ENCODE data around the gene STON2.

The STON2 gene

GRCh38 chr14:81342850-81343580 lies 57.1 kb downstream of the STON2 start:
- no peak overlapping the region for H3K4me3 ChIP-seq (replicated peaks; ENCODE audit: low read depth, low read length)
- TF ChIP-seq CTCF (IDR thresholded peaks at IDR 0.05; ENCODE audit: low read length, missing control alignments): no peak
- no peak for DNase-seq (ENCODE audit: low read depth)

GRCh38 chr14:81341781-81342180 lies 58.3 kb downstream of the STON2 start:
- DNase-seq (ENCODE audit: low read depth): no peak
- no peak for TF ChIP-seq CTCF (IDR thresholded peaks at IDR 0.05; ENCODE audit: low read length, missing control alignments)

GRCh38 chr14:81341370-81341769 lies 58.8 kb downstream of the STON2 start:
- no peak overlapping the region for H3K4me3 ChIP-seq (replicated peaks; ENCODE audit: low read depth, low read length)
- no peak for DNase-seq (ENCODE audit: low read depth)
- TF ChIP-seq CTCF (IDR thresholded peaks at IDR 0.05; ENCODE audit: low read length, missing control alignments): no peak

More at GRCh38 chr14:81341781-81342180, 58.3 kb downstream of the STON2 start:
- no peak overlapping the region for H3K4me3 ChIP-seq (replicated peaks; ENCODE audit: low read depth, low read length)

GRCh38 chr14:81340201-81340600 lies 59.9 kb downstream of the STON2 start:
- no peak for TF ChIP-seq CTCF (IDR thresholded peaks at IDR 0.05; ENCODE audit: low read length, missing control alignments)
- no peak for DNase-seq (ENCODE audit: low read depth)
- H3K4me3 ChIP-seq (replicated peaks; ENCODE audit: low read depth, low read length): no peak overlapping the region

- no peak for DNase-seq (ENCODE audit: low read depth)
Measured at GRCh38 chr14:81337073-81337472, 63.1 kb downstream of the STON2 start.

GRCh38 chr14:81336009-81336408 lies 64.1 kb downstream of the STON2 start:
- TF ChIP-seq CTCF (IDR thresholded peaks at IDR 0.05; ENCODE audit: low read length, missing control alignments): no peak
- H3K4me3 ChIP-seq (replicated peaks; ENCODE audit: low read depth, low read length): no peak overlapping the region
- no peak for DNase-seq (ENCODE audit: low read depth)

More at GRCh38 chr14:81337073-81337472, 63.1 kb downstream of the STON2 start:
- no peak for TF ChIP-seq CTCF (IDR thresholded peaks at IDR 0.05; ENCODE audit: low read length, missing control alignments)
- H3K4me3 ChIP-seq (replicated peaks; ENCODE audit: low read depth, low read length): no peak overlapping the region

GRCh38 chr14:81332725-81333124 lies 67.4 kb downstream of the STON2 start:
- DNase-seq (ENCODE audit: low read depth): no peak
- TF ChIP-seq CTCF (IDR thresholded peaks at IDR 0.05; ENCODE audit: low read length, missing control alignments): no peak
- no peak overlapping the region for H3K4me3 ChIP-seq (replicated peaks; ENCODE audit: low read depth, low read length)

All from fibroblast of pulmonary artery (primary cell).